GM21528 (cell line): Measurements from ENCODE around the gene C1orf53.

Experiments
- ATAC-seq: cut with Tn5 transposase; IDR thresholded peaks from one replicate; pipeline ENCODE4 v1.9.1; 2021; ENCODE audit warnings: mild to moderate bottlenecking, moderate library complexity; ENCODE audit not compliant: unreplicated experiment, low FRiP score

The C1orf53 gene

DNA sequence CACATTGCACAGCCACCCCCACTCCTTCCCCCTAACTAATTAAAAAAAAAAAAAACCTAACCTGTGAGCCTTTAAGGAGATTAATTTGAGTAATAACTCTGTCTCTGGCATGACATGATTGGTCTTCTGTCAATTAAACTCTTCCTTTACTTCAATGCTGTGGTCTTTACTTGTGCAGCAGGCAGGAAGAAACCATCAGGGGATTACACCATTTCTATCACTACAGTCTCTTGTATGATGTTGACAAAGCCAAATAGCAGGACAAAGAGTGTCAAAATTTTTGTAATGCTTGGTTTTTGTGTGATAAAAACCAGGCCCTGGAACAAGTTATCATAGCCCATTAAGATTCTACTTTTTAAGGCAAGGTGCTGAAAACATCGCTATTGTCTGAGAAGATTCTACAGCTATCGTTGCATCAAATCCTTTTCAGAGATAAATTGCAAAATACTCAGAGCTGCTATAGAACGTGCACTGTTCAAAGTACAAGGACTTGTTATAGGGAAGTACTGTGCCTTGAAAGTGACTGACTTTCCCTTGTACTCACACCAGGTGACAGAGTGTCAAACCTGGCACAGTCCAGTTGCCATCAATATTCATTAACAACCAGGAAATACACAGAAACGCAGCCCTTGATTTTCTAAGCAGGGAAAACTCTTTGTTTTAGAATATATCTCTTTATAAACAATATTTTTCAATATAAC is 52.4 kb downstream of the C1orf53 start:
- no peak for ATAC-seq

DNA sequence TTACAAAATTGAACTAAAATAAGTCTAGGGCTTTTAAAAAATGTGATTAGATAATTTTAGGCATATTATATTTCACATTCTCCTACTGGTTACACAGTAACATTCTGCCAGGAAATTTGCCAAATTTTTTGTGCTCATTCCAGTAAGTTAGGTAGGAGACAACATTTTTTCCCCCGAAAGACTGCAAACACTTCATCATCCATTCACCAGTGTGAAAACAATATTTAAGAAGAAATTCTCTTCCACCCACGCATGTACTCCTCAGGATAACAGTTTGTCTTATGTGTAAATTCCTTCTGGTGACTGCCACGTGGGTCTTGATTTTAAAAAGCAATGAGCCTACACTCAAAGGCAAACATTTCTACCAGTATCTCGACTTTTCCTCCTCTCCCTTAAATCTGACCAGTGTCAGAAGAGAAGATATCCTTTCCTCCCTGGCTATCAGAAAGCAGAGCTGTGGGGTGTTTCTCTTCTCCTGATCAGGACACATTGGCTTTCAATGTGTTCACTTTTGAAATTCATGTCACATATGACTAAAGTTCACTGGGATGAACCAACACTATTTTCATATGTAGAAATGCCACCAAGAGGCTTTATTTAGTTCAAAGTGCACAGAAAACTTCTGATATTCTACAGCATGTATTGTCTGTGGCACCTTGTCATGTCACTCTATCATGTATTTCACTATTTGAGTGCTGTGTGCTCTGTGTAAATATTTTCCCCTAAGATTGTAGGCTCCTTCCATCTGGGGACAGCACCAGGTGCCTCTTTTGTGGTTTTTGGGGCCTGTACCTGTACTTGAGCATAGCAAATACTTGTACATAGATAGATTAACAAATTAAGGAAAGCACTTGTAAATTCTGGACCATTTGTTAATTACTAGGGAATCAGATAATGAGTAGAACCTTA is 53.3 kb downstream of the C1orf53 start:
- no peak for ATAC-seq
